ENCODE results near the gene DNAJC3.
"Not testable (repeated sequence)": the region's sequence is repeated elsewhere in the genome, so short reads cannot be mapped to it uniquely, and the experiment has no call there.

Gene DNAJC3

GRCh38 chr13:95787356-95788099 is 110.6 kb downstream of the DNAJC3 start:
- H3K4me1 ChIP-seq (ENCODE audit: insufficient read depth, low read length, poor library complexity, severe bottlenecking) = no peaks in the 10 kb centered on the region
- no peak overlapping the region for H3K4me2 ChIP-seq (ENCODE audit: low read depth, low read length, poor library complexity, severe bottlenecking)
- no peaks in the 10 kb centered on the region for H3F3A ChIP-seq (ENCODE audit: low read depth)
- H3K9me2 ChIP-seq (replicated peaks; ENCODE audit: low read depth, low read length) = no peaks in the 10 kb centered on the region
- no peaks in the 10 kb centered on the region for H3K9me3 ChIP-seq (ENCODE audit: insufficient read depth, low read depth, low read length)
- H3K79me2 ChIP-seq (ENCODE audit: insufficient read depth, low read length) = no peaks in the 10 kb centered on the region
- H3K27me3 ChIP-seq (ENCODE audit: insufficient read depth, low read length, poor library complexity, severe bottlenecking) = no peaks in the 10 kb centered on the region
- no peak for TF ChIP-seq CTCF (conservative IDR thresholded peaks at IDR 0.05; ENCODE audit: low read length)
- TF ChIP-seq EZH2phosphoT487 (IDR thresholded peaks at IDR 0.05; ENCODE audit: borderline replicate concordance) = no peak
- no peak overlapping the region for H2AFZ ChIP-seq (ENCODE audit: low read length)
- no peak overlapping the region for H3K9ac ChIP-seq (ENCODE audit: low read depth, low read length, poor library complexity, severe bottlenecking)
- H4K20me1 ChIP-seq (ENCODE audit: insufficient read depth, low read length, poor library complexity, severe bottlenecking) = no peaks in the 10 kb centered on the region
- no peak overlapping the region for H3K4me3 ChIP-seq (ENCODE audit: low read length, poor library complexity, severe bottlenecking)
- peaks cover 62% of the 10 kb centered on the region for H3K36me3 ChIP-seq (ENCODE audit: insufficient read depth, low read length)

GRCh38 chr13:95788100-95788463 is 111.1 kb downstream of the DNAJC3 start:
- Histone ChIP-seq H3K9me2 (replicated peaks; ENCODE audit: low read depth, low read length) (no peaks in the 10 kb centered on the region), H3K36me3 (ENCODE audit: insufficient read depth, low read length) (peaks cover 67% of the 10 kb centered on the region), H3K4me2 (ENCODE audit: low read depth, low read length, poor library complexity, severe bottlenecking) (no peak overlapping the region), H3K9ac (ENCODE audit: low read depth, low read length, poor library complexity, severe bottlenecking) (no peak overlapping the region), H3K4me1 (ENCODE audit: insufficient read depth, low read length, poor library complexity, severe bottlenecking) (no peaks in the 10 kb centered on the region), H4K20me1 (ENCODE audit: insufficient read depth, low read length, poor library complexity, severe bottlenecking) (no peaks in the 10 kb centered on the region), H2AFZ (ENCODE audit: low read length) (no peak overlapping the region), H3K27me3 (ENCODE audit: insufficient read depth, low read length, poor library complexity, severe bottlenecking) (no peaks in the 10 kb centered on the region), H3K4me3 (ENCODE audit: low read length, poor library complexity, severe bottlenecking) (no peak overlapping the region), H3K79me2 (ENCODE audit: insufficient read depth, low read length) (no peaks in the 10 kb centered on the region), H3K9me3 (ENCODE audit: insufficient read depth, low read depth, low read length) (no peaks in the 10 kb centered on the region), H3F3A (ENCODE audit: low read depth) (no peaks in the 10 kb centered on the region)
- TF ChIP-seq CTCF (conservative IDR thresholded peaks at IDR 0.05; ENCODE audit: low read length) = no peak
- TF ChIP-seq EZH2phosphoT487 (IDR thresholded peaks at IDR 0.05; ENCODE audit: borderline replicate concordance) = no peak

- H3K36me3 ChIP-seq (ENCODE audit: insufficient read depth, low read length) = peaks cover 76% of the 10 kb centered on the region
- not testable (repeated sequence) for H2AFZ ChIP-seq (ENCODE audit: low read length); H3F3A ChIP-seq (ENCODE audit: low read depth)
Measured at GRCh38 chr13:95789315-95789714, 112.4 kb downstream of the DNAJC3 start.

More at GRCh38 chr13:95789315-95789714, 112.4 kb downstream of the DNAJC3 start:
- H3K4me1 ChIP-seq (ENCODE audit: insufficient read depth, low read length, poor library complexity, severe bottlenecking); H3K9ac ChIP-seq (ENCODE audit: low read depth, low read length, poor library complexity, severe bottlenecking); H3K4me3 ChIP-seq (ENCODE audit: low read length, poor library complexity, severe bottlenecking); H3K27me3 ChIP-seq (ENCODE audit: insufficient read depth, low read length, poor library complexity, severe bottlenecking); H3K9me2 ChIP-seq (replicated peaks; ENCODE audit: low read depth, low read length); H4K20me1 ChIP-seq (ENCODE audit: insufficient read depth, low read length, poor library complexity, severe bottlenecking); H3K4me2 ChIP-seq (ENCODE audit: low read depth, low read length, poor library complexity, severe bottlenecking); H3K9me3 ChIP-seq (ENCODE audit: insufficient read depth, low read depth, low read length); H3K79me2 ChIP-seq (ENCODE audit: insufficient read depth, low read length): not testable (repeated sequence)
